GM12878 (cell line): Measurements from ENCODE around the gene THADA. TPM values are rescaled to one million over a fixed set of nuclear protein-coding genes. Genes with fewer than 3 reads are reported as not detected.

Source experiments
- ATAC-seq: fragments of 200-7000 bp; cut with Tn5 transposase; 3 replicates; pipeline ENCODE4 v1.9.1; 2020; ENCODE audit warnings: mild to moderate bottlenecking, moderate library complexity
- BruUV-seq: library from RNA; stranded (reverse); fragments of 400-500 nt; replicated peaks from 2 replicates; lab custom pipeline; 2021; lab: Mats Ljungman, UMichigan
- CTCF ChIA-PET: fragments of 300-600 bp; sonication (Branson Sonifier 250); formaldehyde crosslinking; extraction: SDS; loops from one replicate; lab custom pipeline; 2021; ENCODE audit warnings: inconsistent platforms; lab: Yijun Ruan, JAX
- POLR2A ChIA-PET: fragments of 350-600 bp; formaldehyde crosslinking; extraction: SDS; loops from one replicate; lab custom pipeline; 2021; ENCODE audit warnings: inconsistent platforms; lab: Charles Lee
- RAD21 ChIA-PET: fragments of 300-600 bp; sonication (Branson Sonifier 250); formaldehyde crosslinking; loops from one replicate; lab custom pipeline; 2023; ENCODE audit warnings: antibody characterized with exemption; ENCODE audit not compliant: unreplicated experiment; lab: Charles Lee
- SMC1A ChIA-PET: fragments of 300-600 bp; sonication (Branson Sonifier 250); formaldehyde crosslinking; loops from one replicate; lab custom pipeline; 2023; ENCODE audit not compliant: unreplicated experiment, uncharacterized antibody; lab: Charles Lee
- DNase-seq: peaks from one replicate; pipeline ENCODE4 v3.0.0-alpha.2; 2011; ENCODE audit warnings: low read depth, low spot score
- FAIRE-seq: peaks from 3 replicates; lab custom pipeline; 2011; peaks lifted over from hg19 to GRCh38; lab: Jason Lieb, UNC
- H2AFZ ChIP-seq: 2 replicates; pipeline ENCODE4 v1.6.0; 2011; ENCODE audit warnings: low read depth, low read length, control low read depth; ENCODE audit not compliant: control insufficient read depth
- H3K27ac ChIP-seq: 2 replicates; pipeline ENCODE4 v1.5.1; 2011; ENCODE audit warnings: control low read depth; ENCODE audit not compliant: control insufficient read depth, insufficient read depth
- H3K27me3 ChIP-seq, 2 experiments: replicated peaks in 1 of 2; 2 replicates each; pipeline versions ENCODE4 v1.6.0 to v1.6.1; 2011; ENCODE audit warnings: low read length in 1 of 2; ENCODE audit not compliant: control insufficient read depth in 2 of 2, insufficient read depth in 2 of 2
- H3K36me3 ChIP-seq, 2 experiments: 2 replicates each; pipeline ENCODE4 v1.5.1; 2011; ENCODE audit warnings: low read length in 1 of 2; ENCODE audit not compliant: control insufficient read depth in 2 of 2, insufficient read depth in 2 of 2
- H3K4me1 ChIP-seq: 2 replicates; pipeline ENCODE4 v1.6.1; 2011; ENCODE audit warnings: mild to moderate bottlenecking, low read length, moderate library complexity, mixed read lengths; ENCODE audit not compliant: control insufficient read depth, insufficient read depth
- H3K4me2 ChIP-seq: 2 replicates; pipeline ENCODE4 v1.6.0; 2011; ENCODE audit warnings: control low read depth; ENCODE audit not compliant: control insufficient read depth, insufficient read depth
- H3K4me3 ChIP-seq: fragments of 200-600 bp; sonication (generic); 2 replicates; pipeline ENCODE4 v1.5.1; 2016
- H3K79me2 ChIP-seq: 2 replicates; pipeline ENCODE4 v1.6.0; 2011; ENCODE audit warnings: low read length; ENCODE audit not compliant: control insufficient read depth, insufficient read depth
- H3K9ac ChIP-seq: 2 replicates; pipeline ENCODE4 v1.8.0; 2011; ENCODE audit warnings: low read length, control low read depth, mixed read lengths; ENCODE audit not compliant: control insufficient read depth, insufficient read depth
- H3K9me3 ChIP-seq: replicated peaks from 3 replicates; pipeline ENCODE4 v1.5.1; 2011; ENCODE audit warnings: mild to moderate bottlenecking, low read length; ENCODE audit not compliant: control insufficient read depth, insufficient read depth
- H4K20me1 ChIP-seq: 2 replicates; pipeline ENCODE4 v1.6.0; 2011; ENCODE audit not compliant: control insufficient read depth, insufficient read depth
- BCL11A ChIP-seq: IDR thresholded peaks from 2 replicates; pipeline ENCODE4 v1.6.1; 2011; ENCODE audit warnings: low read depth, low read length
- BMI1 ChIP-seq: fragments of 450-650 bp; IDR thresholded peaks from 2 replicates; pipeline ENCODE4 v1.6.1; 2016; ENCODE audit warnings: mild to moderate bottlenecking, moderate library complexity, borderline replicate concordance
- BRCA1 ChIP-seq: IDR thresholded peaks from 2 replicates; pipeline ENCODE4 v1.6.1; 2011; ENCODE audit warnings: low read depth, low read length, improper control_type of control experiment
- EED ChIP-seq: sonication (generic); IDR thresholded peaks from 2 replicates; pipeline ENCODE4 v1.6.1; 2016; ENCODE audit warnings: antibody characterized with exemption, low read depth
- GATAD2B ChIP-seq: fragments of 450-650 bp; conservative IDR thresholded peaks from 2 replicates; pipeline ENCODE4 v1.6.1; 2017; ENCODE audit warnings: low read depth, mild to moderate bottlenecking, moderate library complexity
- HDAC2 ChIP-seq: fragments of 200-600 bp; sonication (generic); IDR thresholded peaks from 2 replicates; pipeline ENCODE4 v1.6.1; 2017
- IKZF2 ChIP-seq, 2 experiments: fragments of 450-650 bp; IDR thresholded peaks; 2 replicates each; pipeline ENCODE4 v1.6.1; 2017; ENCODE audit warnings: mild to moderate bottlenecking in 2 of 2, moderate library complexity in 2 of 2
- JUNB ChIP-seq: IDR thresholded peaks from 2 replicates; pipeline ENCODE4 v1.6.1; 2016; ENCODE audit warnings: antibody characterized with exemption, mild to moderate bottlenecking
- MYC ChIP-seq: IDR thresholded peaks from 2 replicates; pipeline ENCODE4 v1.6.1; 2011; ENCODE audit warnings: mild to moderate bottlenecking, low read length, moderate library complexity, inconsistent platforms; ENCODE audit not compliant: insufficient read depth, insufficient replicate concordance, insufficient read length, severe bottlenecking
- NFYB ChIP-seq: IDR thresholded peaks from 2 replicates; pipeline ENCODE4 v1.6.1; 2011; ENCODE audit warnings: low read depth, mild to moderate bottlenecking, low read length, improper control_type of control experiment, moderate library complexity; ENCODE audit not compliant: insufficient read depth
- NR2F1 ChIP-seq: fragments of 450-650 bp; conservative IDR thresholded peaks from 2 replicates; pipeline ENCODE4 v1.6.1; 2017; ENCODE audit warnings: mild to moderate bottlenecking
- POU2F2 ChIP-seq: IDR thresholded peaks from 3 replicates; pipeline ENCODE4 v1.6.1; 2011; ENCODE audit warnings: low read depth, mild to moderate bottlenecking, low read length, borderline replicate concordance
- in situ Hi-C: fragments of 300-500 bp; cut with MboI; formaldehyde crosslinking; loops from 9 replicates; pipeline ENCODE4 v1.14.3; 2018; ENCODE audit warnings: mixed read lengths
- intact Hi-C: fragments of 100-400 bp; cut with micrococcal nuclease; formaldehyde crosslinking; loops from one replicate; pipeline ENCODE4 v1.14.2; 2022; ENCODE audit not compliant: unreplicated experiment
- polyA plus RNA-seq, 11 experiments: library from polyadenylated mRNA; depleted of rRNA in 4 of 11; unstranded in 6 of 11; stranded (reverse) in 5 of 11; fragments of >200 nt; fragmentation: Nextera tagmentation in 4 of 11; fragmentation: Illumina TruSeq in 1 of 11; extraction: Ambion mirVana in 4 of 11; extraction: Trizol in 1 of 11; gene quantifications; 1 replicate in 1 of 11; 2 replicates in 10 of 11; pipeline versions ENCODE4 v1.2.1 to v1.2.3, GENCODE V29; 2011 to 2016; ENCODE audit warnings: inconsistent platforms in 2 of 11, missing spikeins in 2 of 11, low read depth in 1 of 11
- total RNA-seq, 4 experiments: library from RNA; depleted of rRNA in 3 of 4; stranded (reverse); fragments of >200 nt in 3 of 4; fragmentation: Illumina TruSeq in 1 of 4; extraction: Trizol in 1 of 4; gene quantifications; 2 replicates each; pipeline versions ENCODE4 v1.2.1 to v1.2.3, GENCODE V29; 2013 to 2021
- TF ChIP-seq, protein P1 (sequence below): IDR thresholded peaks from 2 replicates; pipeline ENCODE4 v1.6.1; 2012; ENCODE audit warnings: low read length, inconsistent platforms
- TF ChIP-seq, protein P2 (sequence below): fragments of 450-650 bp; IDR thresholded peaks from 2 replicates; pipeline ENCODE4 v1.6.1; 2017; ENCODE audit warnings: mild to moderate bottlenecking, moderate library complexity
- TF ChIP-seq, protein P3 (sequence below): fragments of 450-650 bp; IDR thresholded peaks from 2 replicates; pipeline ENCODE4 v1.6.1; 2016; ENCODE audit warnings: mild to moderate bottlenecking
- TF ChIP-seq, protein P4 (sequence below): fragments of 450-650 bp; IDR thresholded peaks from 2 replicates; pipeline ENCODE4 v1.6.1; 2014; ENCODE audit warnings: mild to moderate bottlenecking

THADA gene
- total and polyA plus RNA-seq, 10 of the 15 experiments (the other 5 are each of a cell fraction or from before 2014, with no cell fraction given): 14.6 to 33.2 (median 23.2) TPM

DNA sequence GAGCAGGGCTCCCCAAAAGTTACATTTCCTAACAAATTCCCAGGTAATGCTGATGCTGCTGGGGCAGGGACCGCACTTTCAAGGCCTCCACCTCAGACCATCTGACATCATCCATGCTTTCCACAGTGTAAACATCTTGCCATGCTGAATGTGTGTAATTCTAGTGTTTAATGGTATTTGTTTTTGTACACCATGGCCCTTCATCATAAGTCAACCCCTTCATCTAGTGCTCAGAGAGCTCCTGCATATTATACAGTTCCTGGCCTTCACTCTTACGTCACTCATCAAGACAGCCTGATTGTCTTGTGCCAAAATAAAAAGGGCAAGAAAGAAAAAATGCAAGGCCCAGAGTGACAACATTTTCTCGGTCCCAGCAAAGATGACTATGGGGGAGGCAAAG lies 291.9 kb downstream of the THADA start (continued):
- TF ChIP-seq, protein P1, sequence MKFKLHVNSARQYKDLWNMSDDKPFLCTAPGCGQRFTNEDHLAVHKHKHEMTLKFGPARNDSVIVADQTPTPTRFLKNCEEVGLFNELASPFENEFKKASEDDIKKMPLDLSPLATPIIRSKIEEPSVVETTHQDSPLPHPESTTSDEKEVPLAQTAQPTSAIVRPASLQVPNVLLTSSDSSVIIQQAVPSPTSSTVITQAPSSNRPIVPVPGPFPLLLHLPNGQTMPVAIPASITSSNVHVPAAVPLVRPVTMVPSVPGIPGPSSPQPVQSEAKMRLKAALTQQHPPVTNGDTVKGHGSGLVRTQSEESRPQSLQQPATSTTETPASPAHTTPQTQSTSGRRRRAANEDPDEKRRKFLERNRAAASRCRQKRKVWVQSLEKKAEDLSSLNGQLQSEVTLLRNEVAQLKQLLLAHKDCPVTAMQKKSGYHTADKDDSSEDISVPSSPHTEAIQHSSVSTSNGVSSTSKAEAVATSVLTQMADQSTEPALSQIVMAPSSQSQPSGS: no peak
- TF ChIP-seq, protein P2, sequence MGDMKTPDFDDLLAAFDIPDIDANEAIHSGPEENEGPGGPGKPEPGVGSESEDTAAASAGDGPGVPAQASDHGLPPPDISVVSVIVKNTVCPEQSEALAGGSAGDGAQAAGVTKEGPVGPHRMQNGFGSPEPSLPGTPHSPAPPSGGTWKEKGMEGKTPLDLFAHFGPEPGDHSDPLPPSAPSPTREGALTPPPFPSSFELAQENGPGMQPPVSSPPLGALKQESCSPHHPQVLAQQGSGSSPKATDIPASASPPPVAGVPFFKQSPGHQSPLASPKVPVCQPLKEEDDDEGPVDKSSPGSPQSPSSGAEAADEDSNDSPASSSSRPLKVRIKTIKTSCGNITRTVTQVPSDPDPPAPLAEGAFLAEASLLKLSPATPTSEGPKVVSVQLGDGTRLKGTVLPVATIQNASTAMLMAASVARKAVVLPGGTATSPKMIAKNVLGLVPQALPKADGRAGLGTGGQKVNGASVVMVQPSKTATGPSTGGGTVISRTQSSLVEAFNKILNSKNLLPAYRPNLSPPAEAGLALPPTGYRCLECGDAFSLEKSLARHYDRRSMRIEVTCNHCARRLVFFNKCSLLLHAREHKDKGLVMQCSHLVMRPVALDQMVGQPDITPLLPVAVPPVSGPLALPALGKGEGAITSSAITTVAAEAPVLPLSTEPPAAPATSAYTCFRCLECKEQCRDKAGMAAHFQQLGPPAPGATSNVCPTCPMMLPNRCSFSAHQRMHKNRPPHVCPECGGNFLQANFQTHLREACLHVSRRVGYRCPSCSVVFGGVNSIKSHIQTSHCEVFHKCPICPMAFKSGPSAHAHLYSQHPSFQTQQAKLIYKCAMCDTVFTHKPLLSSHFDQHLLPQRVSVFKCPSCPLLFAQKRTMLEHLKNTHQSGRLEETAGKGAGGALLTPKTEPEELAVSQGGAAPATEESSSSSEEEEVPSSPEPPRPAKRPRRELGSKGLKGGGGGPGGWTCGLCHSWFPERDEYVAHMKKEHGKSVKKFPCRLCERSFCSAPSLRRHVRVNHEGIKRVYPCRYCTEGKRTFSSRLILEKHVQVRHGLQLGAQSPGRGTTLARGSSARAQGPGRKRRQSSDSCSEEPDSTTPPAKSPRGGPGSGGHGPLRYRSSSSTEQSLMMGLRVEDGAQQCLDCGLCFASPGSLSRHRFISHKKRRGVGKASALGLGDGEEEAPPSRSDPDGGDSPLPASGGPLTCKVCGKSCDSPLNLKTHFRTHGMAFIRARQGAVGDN: no peak
- TF ChIP-seq HDAC2: no peak

DNA sequence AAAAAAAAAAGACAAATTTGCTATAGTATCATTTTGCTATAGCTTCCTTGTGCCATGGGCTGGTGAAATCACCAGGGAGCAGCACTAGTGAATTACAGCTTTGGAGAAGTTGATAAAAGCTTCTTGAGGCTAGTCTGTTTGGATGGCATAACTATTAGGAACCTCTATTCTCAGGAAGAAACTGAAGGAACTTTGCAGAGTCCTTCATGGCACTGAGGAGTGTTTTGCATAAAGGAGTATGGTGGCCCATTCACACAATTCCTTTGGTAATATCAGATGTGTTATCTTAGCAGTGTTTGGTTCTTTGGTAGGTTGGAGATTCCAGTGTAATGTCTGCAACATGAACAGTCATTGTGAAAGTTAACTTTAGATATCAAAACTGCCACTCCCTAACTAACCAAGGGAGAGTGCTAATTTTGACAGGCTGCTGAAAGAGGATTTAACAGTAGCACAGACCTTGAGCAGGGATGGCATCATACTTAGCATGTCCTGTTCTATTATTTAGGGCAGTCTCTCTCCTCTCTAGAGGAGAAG lies 292.8 kb downstream of the THADA start:
- intact Hi-C loops: no loop called here
- TF ChIP-seq POU2F2 (no peak), EED (0 out of 2 replicates have a peak, but pooled peaks have one; percentile 19), NR2F1 (no peak), GATAD2B (no peak), BCL11A (no peak), MYC (no peak), JUNB (peak; percentile 59; the same call in 1 of the 2 replicates), IKZF2 (IDR thresholded peaks at IDR 0.05) (peak in 1 of 2 experiments; percentile 21; a peak in 1 of 4 replicates), BMI1 (no peak), NFYB (no peak), BRCA1 (no peak)
- TF ChIP-seq, protein P3, sequence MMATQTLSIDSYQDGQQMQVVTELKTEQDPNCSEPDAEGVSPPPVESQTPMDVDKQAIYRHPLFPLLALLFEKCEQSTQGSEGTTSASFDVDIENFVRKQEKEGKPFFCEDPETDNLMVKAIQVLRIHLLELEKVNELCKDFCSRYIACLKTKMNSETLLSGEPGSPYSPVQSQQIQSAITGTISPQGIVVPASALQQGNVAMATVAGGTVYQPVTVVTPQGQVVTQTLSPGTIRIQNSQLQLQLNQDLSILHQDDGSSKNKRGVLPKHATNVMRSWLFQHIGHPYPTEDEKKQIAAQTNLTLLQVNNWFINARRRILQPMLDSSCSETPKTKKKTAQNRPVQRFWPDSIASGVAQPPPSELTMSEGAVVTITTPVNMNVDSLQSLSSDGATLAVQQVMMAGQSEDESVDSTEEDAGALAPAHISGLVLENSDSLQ: no peak
- TF ChIP-seq, protein P4, sequence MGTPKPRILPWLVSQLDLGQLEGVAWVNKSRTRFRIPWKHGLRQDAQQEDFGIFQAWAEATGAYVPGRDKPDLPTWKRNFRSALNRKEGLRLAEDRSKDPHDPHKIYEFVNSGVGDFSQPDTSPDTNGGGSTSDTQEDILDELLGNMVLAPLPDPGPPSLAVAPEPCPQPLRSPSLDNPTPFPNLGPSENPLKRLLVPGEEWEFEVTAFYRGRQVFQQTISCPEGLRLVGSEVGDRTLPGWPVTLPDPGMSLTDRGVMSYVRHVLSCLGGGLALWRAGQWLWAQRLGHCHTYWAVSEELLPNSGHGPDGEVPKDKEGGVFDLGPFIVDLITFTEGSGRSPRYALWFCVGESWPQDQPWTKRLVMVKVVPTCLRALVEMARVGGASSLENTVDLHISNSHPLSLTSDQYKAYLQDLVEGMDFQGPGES: no peak
- ATAC-seq: peak; percentile 59
- no peak overlapping the region for H3K4me3 ChIP-seq
- H3K4me1 ChIP-seq: peaks cover 9% of the 10 kb centered on the region; the same call in 1 of the 2 replicates
- in situ Hi-C loops: no loop called here
- DNase-seq: no peak
- no peaks in the 10 kb centered on the region for H3K9me3 ChIP-seq
- H3K27ac ChIP-seq: no peak overlapping the region
- no peak overlapping the region for H3K9ac ChIP-seq
- ChIA-PET RAD21 (interaction anchor here (0.7 kb wide), 1 partner anchor 181 kb away, joined by 4 read pairs; no protein-coding TSS in a partner anchor), SMC1A (interaction anchor here (0.9 to 2.1 kb wide), 5 partner anchors 10 to 181 kb away, joined by 3 to 4 read pairs (median 4); no protein-coding TSS in a partner anchor), CTCF (interaction anchor here (0.6 to 2.3 kb wide), 5 partner anchors 10 to 268 kb away, joined by 3 to 8 read pairs (median 3); no protein-coding TSS in a partner anchor), POLR2A (interaction anchor here (0.7 kb wide), 1 partner anchor 142 kb away, joined by 3 read pairs; no protein-coding TSS in a partner anchor)
- H4K20me1 ChIP-seq: no peaks in the 10 kb centered on the region
- H3K27me3 ChIP-seq: no peaks in the 10 kb centered on the region
- H3K36me3 ChIP-seq: no peaks in the 10 kb centered on the region; a peak in 1 of 4 replicates
- no TSS peak for BruUV-seq
- no peak overlapping the region for H2AFZ ChIP-seq
- H3K4me2 ChIP-seq: no peak overlapping the region
- FAIRE-seq: no peak
- H3K79me2 ChIP-seq: no peaks in the 10 kb centered on the region
